SKM-1 treated with dmso at 0.1 percent for 144 hours (cell line): ENCODE measurements around the gene FGD4.
A peak's percentile ranks its signal among the peaks of the same experiment; 100 is the strongest.

Source experiments
- DNase-seq: peaks from one replicate; lab custom pipeline; 2025; ENCODE audit not compliant: unreplicated experiment; lab: John Stamatoyannopoulos, UW

FGD4 gene

DNA sequence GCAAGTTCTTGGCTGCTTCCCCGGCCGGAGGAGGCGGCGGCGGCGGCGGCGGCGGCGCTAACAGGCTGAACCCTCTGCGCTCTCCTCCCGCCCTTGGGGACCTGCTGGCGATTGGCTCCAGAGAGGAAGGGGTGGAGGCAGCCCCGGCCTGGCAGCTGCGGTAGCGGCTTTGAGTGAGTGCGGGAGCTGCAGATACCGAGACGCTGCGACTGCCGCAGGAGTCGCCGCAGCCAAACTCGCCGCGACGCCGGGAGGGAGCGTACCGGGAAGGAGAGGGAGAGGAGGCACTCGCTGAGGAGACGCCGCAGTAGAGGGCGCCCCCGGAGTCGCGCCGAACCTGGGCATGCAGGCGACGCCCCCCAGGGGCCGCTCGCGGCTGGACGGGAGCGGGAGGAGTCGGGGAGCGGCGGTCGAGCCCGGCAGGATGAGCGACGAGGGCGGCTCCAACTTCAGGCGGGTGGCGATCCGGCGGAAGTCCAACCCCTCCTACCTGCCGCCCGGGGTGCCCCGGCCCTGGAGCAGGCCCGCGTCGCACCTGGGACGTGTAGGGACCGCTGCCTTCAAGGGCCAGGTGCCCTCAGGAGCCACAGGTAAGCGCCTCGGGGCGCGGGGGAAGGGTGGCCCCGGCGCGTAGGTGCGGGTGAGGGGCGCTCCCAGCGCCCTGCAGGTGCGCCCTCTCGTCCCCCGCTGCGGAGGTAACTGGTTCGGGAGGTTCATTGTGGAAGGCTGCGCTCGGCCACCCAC lies at the start of gene FGD4:
FGD4 (plus strand) TSS at position 189 of the 744 bp plus-strand sequence.
- DNase-seq, result peak; percentile 61

DNA sequence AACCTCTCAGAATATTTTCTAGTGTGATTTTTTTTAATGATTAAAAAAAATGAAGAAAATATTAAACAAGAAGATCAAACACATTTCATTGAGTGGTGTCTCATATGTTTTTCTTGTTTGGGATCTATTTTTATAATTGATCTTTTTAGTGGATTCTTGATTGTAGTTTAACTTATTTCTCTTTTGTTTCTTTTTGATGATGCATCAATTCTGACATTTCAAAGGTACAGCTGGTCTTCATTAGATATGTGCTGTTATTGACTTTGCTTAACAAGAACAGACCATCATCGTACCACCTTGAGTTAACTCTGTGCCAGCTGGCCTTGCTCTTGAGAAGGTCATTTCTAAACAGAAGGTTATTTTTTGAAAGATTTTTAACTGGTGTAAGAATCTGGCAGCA lies 45.8 kb upstream of the FGD4 start:
- DNase-seq, result no peak

DNA sequence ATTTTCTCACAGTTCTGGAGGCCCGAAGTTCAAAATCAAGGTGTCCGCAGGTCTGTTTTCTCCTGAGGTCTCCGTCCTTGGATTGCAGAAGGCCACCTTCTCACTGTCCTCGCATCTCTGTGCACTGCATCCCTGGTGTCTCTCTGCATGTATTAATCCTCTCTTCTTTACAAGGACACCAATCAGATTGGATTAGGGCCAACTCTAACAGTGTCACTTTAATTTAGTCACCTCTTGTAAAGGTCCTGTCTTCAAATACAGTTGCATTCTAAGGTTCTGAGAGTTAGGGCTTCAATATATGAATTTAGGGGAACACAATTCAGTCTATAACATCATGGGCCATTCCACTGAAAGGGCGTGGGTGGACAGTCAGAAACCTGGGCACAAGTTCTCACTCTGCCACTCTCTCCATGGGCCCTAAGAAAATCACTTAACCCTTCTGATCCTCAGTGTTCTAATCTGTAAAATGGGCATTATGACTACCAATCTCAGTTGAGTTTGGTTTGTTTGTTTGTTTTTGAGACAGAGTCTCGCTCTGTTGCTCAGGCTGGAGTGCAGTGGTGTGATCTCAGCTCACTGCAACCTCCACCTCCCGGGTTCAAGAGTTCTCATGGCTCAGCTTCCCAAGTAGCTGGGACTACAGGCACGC lies 41.6 kb upstream of the FGD4 start:
- no peak for DNase-seq

DNA sequence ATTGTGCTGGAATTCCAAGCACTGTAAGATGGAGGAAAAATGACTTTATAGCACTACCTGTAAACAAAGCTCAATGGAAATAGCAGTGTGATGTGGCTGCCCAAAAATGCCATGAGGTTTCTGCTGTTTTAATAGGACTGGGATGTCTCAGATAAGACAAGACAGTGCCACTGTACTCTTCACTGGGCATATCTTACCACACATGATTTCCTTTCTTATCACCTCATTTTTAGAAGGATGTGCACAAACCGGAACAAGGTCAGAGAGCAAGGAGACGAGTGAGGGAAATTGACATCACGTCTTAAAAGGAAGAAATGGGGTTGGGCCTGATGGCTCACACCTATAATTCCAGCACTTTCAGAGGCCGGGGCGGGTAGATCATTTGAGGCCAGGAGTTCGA lies 38.4 kb upstream of the FGD4 start:
- DNase-seq, result no peak

DNA sequence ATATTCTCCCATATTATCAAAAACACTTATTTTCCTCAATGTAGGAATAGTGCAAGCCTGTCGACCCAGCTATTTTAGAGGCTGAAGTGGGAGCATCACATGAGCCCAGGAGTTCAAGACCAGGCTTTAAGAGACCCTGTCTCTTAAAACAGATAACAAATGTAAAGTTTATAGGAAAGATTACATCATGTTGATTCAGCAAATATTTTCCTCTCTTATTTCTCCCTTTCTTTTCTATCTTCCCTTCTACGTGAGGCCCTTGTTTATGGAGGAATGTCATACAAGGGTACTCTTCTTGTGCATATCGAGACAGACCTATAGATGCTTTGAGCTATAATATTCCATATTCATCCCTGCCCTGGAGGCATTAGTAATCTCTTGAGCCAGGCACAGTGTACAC lies 36.5 kb upstream of the FGD4 start:
- DNase-seq, result no peak

DNA sequence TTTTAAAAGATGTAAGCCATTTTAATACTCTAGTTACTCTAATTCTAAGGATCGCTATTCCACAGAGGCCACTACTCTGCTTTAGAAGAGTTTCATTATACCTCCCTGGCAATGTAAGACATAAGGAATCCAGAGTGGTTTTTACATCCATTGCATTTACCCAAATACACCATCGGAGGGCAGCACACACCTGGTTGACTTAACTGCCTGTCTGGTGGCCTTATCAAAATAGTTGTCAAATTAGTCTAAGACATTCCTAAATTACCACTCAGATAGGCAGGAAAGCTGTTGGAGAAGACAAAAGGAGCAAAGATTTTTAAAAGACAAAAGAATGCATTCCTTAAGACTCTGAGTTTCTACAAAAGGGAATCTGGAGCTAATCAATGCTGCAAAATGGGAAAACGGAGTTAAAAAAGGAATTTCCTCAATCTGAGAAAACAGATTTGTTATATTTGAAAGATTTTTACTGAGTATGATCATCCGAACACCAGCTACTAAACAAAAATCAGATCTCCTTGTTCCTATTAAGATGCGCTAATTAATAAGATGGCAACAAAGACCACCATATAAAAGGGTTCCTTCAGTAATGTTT lies 33.8 kb upstream of the FGD4 start:
- peak; percentile 29 for DNase-seq

DNA sequence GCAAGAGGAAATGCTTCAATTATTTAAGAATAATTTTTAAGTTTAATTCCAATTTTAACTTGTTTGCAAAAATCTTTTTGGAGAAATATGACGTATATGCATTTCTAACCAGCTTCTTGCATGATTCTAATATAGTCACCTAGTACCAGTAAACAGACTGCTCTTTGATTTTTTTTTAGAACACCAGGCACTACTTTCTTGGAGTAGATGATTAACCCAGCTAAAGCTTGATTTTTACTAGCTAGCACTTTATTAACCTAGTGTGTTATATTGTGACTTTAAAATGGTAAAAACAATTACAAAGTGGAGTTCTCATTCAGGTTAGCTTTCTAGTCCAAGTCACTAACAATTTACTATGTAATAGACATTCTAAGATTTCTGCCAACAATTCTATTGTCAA lies 32.6 kb upstream of the FGD4 start:
- DNase-seq, result no peak

DNA sequence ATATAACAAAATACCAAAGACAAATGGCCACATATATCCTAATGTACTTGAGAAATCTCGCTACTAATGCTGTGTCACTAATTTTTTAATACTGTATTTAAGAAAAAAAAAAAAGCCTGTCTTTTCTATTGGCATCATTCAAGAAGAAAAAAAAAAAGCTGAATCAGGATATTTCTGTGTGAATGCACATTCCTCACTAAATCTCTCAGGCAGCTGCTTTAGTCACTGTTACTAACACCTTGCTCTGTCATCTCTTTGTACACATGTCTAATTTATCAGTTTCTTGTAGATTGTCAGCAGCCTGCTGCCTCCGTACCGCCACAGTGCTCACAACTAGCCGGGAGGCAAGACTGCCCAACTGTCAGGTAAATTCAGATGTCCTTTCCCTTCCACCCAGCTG lies 32.0 kb upstream of the FGD4 start:
- no peak for DNase-seq

DNA sequence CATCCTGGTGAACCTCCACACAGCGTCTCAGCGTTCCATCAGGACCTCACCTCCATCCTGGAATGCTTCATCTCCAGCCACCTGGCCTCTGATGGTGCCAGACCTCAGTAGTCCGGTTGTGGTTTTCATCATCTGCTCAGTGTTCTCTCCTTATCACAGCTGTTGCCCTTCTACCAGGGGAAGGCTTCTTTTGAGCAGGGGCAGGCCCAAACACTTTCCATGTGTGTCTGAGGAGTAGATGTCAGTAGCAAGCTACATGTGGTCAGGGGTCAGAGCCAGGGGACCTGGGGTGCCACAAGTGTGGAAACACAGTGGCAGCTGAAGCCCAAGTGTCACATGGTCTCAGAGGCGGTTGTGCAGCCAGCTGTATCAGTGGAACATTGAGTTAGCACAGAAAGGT lies 30.2 kb upstream of the FGD4 start:
- no peak for DNase-seq

DNA sequence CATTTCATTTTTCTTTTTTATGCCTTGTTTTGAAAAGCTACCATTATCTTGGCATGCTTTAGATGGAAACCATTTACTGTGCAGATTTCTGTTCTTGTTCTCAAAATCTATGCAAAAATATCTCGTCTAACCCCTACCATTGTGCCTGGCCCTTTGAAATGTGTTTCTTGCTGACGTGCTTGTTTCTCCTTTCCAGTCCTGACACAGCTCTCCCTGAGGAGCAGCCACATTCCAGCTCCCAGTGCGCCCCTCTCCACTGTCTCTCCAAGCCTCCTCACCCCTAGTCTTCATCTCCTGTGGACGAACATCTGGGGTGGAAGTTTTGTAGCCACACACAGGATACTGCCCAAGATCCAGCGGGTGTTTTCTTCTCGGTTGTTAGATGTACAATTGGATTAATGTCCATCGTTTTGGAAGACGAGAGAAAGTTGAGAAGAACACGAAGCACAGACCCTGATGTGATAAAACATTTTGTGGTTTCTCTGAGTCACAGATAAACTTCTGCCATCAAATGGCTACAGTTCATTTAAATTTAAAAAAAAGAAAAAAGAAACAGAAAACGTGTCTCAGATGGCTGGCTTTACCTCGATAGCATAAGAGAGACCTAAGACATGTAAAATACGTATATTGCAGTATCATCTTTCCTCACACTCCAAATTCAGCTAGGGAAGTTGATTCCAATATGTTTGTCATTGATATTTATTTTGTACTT lies 21.9 kb upstream of the FGD4 start:
- no peak for DNase-seq

DNA sequence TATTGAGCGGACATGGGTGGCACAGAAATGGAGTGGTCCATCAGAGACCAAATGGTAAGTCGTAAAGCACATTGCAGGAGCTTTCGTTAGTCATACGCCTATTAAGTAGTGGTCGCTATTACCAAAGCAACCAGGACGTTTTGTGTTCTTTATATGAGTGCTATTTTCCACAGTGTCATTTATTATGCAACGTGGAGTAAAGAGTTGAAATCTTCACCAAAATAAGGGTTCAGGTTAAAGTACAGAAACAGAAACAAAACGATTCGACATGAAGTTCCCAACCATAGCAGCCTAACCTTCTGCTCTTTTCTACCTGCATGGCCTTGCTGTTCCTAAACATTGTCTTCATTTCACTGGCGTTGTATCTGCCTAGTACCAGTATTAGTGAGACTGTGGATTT lies 20.1 kb upstream of the FGD4 start:
- no peak for DNase-seq

DNA sequence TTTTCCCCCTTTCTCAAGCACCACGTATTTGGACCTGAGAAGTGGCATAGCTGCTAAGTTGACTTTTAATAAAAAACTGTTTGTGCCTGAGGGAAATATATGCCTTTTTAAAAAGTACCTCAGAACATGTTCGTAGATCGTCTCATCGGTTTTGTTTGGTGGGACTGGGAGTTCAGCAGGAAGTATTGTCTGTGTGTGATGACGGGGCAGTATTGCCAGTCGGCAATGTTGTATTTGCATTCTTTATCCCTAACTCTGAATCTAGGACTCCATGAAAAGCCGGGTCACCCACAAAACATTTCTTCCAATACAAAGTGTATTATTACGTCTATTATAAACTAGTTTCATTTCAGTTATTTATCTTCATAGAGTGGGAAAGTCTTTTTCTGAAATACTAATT lies 19.7 kb upstream of the FGD4 start:
- no peak for DNase-seq

DNA sequence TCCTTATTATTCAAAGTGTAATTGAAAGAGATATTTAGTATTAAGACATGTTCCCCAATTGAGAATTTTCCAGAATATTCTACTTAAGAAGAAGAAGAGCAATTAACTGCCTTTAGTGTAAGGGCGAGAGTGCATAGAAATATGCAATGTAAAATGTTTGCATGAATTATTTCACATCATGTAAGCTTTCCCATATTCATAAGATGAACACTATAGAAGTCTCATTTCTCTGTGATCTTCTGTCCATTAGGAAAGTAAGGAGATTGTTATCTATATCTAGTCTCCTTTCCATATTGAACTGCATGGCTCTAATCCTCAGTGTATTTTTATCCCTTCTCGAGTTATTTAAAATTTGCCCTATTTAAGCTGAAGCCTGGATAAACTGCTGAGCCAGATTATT lies 17.1 kb upstream of the FGD4 start:
- DNase-seq, result no peak

DNA sequence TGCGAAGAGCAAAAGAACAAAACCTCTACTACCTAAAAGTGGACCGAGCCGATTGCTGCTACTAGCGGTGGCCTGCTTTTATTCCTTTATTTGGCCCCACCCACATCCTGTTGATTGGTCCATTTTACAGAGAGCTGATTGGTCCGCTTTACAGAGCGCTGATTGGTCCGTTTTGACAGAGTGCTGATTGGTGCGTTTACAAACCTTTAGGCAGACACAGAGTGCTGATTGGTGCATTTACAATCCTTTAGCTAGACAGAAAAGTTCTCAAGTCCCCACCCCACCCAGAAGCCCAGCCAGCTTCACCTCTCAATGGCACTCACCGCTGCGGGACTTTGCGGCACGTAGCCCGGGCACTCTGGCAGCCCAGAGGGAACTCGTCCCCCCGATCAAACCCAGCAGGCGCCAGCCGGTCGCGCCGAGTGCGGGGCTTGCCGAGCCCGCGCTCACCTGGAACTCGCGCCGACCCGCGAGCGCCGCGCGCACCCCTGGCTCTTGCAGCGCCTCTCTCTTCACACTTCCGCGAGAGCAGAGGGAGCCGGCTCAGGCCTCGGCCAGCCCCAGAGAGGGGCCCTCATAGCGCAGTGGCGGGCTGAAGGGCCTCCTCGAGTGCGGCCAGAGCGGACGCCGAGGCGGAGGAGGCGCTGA lies 8.7 kb upstream of the FGD4 start:
- DNase-seq, result no peak

DNA sequence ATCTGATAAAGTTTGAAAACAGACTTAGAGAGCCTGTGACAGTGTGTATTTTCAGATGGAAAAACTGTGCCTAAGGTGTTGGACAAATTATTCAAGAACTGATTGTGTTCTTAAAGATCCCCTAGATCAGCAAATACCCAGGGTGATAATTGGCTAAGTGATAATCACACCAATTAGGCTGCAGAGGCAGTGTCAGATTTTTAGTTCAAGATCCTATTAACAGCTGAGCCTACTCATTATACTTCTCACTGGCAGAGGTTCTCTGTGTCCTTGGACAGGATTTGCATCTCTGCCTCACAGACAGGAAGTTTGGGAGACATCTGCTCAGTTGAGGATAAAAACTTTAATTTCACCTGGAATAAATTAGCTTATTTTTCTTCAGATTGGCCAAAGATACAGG lies 4.3 kb upstream of the FGD4 start:
- no peak for DNase-seq

DNA sequence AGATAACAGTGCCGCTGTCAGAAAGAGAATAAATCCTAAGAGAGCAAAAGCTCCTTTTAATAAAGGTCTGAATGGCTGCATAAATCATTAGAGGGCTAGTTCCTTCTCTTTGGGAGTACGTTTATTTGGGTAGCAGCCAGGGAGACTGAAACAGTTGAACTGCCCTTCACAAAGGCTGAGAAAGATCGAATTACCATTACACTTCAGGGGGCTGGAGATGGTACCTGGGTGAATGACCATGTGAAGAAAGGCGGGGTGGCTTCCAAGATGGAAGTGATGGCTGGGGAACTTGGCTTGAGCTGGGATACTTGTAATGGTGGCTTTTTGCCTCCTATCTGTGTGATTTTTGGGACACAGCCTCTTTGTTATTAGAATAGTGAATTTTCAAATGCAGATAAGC lies 1.7 kb upstream of the FGD4 start:
- no peak for DNase-seq

DNA sequence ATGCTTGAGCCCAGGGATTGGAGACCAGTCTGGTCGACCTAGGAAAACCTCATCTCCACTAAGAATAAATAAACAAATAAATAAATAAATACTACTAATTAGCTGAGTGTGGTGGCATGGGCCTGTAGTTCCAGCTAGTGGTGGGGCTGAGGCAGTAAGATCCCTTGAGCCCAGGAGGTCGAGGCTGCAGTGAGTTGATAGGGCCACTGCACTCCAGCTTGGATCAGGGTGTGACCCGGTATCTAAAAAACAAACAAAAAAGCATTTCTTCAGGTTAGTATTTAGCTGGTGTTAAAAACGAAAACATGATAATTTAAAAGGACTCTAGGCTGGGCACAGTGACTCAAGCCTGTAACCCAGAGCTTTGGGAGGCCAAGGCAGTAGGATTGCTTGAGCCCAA lies 1.2 kb upstream of the FGD4 start:
- DNase-seq, result no peak

DNA sequence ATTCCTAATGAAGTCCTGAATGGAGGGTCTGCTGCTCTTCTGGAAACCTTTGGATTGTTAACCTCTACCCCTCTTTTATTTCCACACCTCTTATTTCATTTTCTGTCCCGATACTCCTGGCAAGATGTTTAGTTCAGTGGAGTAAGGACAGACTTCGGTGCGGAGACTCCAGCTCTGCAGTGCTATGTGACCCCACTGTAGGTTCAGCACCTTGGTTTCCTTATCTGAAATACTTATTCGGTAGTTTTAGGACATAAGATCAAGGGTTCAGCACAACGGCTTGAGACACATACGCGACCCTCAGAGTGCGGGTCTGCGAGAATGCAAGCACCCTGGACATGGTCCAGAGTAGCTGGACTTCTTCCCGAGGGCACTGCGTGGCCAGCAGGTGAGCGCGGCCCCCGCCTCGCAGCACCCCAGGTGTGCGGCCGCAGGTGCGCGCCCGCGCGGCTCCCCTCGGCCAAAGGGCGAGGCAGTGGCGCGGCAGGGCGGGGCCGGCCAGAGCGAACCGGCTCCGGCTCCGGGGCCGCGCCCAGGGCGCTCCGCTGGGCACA lies 465 bp upstream of the FGD4 start:
- DNase-seq, result no peak

DNA sequence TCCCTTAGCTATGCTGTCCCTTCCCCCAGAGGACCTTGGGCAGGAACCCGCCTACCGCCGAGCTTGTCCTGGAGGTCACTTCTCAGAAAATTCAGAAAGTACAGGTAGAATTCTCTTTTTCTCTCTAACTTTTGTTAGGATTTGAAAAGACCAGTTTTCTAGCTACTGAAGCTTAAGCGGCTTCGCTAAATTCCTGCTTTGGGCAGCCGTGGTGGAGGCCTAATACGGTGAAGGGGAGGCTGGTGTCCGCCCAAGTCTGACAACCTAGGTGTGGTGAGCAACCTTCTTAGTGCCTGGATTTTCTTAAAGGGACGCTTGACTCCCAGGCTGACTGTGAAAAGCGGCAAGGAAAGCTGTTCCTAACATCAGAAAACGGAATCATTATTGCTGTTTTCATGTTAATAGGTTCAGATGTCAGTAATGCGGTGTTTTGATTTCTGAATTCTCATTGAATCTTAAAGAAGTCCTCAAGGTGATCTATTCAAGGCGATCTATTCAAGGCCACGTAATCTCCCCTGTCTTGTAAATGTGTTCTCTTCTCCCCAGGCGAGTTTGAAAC lies 835 bp downstream of the FGD4 start:
- no peak for DNase-seq

DNA sequence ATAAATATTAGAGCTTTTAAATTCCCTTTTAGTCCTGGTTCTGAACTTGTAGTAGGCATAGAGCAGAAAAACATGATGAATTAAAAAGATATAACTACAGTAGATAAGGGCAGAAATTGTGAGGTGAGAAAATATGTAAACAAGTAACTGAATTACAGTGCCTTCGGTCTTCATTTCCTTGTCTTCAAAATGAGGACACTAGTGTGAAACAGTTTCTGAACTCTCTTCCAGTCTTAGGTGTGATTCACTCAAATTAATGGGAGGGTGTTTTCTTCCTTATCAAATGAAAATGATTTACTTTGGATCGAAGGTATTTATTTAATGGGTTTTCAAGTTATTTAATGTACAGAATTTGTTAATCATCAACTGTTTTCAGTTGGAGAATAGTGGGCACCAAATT lies 1.5 kb downstream of the FGD4 start:
- no peak for DNase-seq

DNA sequence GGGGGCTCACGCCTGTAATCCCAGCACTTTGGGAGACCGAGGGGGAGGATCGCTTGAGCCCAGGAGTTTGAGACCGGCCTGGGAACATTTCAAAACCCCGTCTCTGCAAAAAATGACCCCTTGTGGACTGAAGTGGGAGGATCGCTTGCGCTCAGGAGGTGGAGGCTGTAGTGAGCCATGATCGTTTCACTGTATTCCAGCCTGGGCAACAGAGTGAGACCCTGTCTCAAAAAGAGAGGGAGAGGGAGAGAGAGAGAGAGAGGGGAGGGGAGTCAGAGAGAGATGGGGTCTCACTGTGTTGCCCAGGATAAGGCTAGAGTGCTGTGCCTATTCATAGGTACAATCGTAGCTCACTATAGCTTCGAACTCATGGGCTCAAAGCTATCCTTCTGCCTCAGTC lies 2.8 kb downstream of the FGD4 start:
- no peak for DNase-seq
